ENCODE measurements around the gene PROP1. TPM values are rescaled to one million over a fixed set of nuclear protein-coding genes. Genes with fewer than 3 reads are reported as not detected.
"Not testable (repeated sequence)": the region's sequence is repeated elsewhere in the genome, so short reads cannot be mapped to it uniquely, and the experiment has no call there.

The PROP1 gene
- total and polyA plus RNA-seq, 4 donors, result not detected

- not testable (repeated sequence) for H3K9ac ChIP-seq (ENCODE audit: insufficient read depth in 1 of 2, low read length in 2 of 2); H3K27ac ChIP-seq (ENCODE audit: low read depth in 1 of 2, low read length in 1 of 2); H3K36me3 ChIP-seq (ENCODE audit: control insufficient read depth in 4 of 4, insufficient read depth in 4 of 4, low read length in 4 of 4); H3K4me1 ChIP-seq (ENCODE audit: control insufficient read depth in 5 of 5, insufficient read depth in 5 of 5, low read length in 5 of 5); ATAC-seq (ENCODE audit: insufficient read depth, low FRiP score); H3K27me3 ChIP-seq (ENCODE audit: control insufficient read depth in 3 of 3, insufficient read depth in 3 of 3, low read length in 2 of 3); H3K9me3 ChIP-seq (ENCODE audit: control insufficient read depth in 4 of 4, insufficient read depth in 3 of 4, low read length in 3 of 4)
- peak in 2 of 3 donors; percentile 20 to 21 for DNase-seq
- WGBS, 2 donors, result 6 to 14% methylated on average over 28 to 39 of the region's 66 CpGs
- H3K4me3 ChIP-seq, result peak overlapping the region; percentile 54
Measured at GRCh38 chr5:177943805-177944736, 52.0 kb downstream of the PROP1 start.

DNA sequence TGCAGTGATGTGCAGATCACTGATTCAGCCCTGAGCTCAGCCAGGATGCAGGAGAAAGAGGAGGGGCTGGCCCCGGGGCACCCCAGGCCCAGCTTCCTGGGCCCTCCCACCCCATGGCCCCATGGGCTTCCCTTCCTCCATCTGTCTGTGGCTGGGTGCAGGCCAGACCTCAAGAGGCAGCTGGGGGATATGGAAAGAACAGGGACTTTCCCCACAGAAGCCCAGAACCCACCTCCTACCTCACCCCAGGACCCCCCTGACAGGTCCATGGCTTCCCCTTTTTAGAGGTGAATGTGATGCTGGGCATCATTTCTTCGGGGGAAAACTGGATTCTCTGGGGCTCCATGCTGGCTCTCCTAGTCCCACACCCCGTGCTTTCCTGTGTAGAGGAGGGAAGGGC is 53.1 kb downstream of the PROP1 start:
- H3K27me3 ChIP-seq (ENCODE audit: control insufficient read depth in 3 of 3, insufficient read depth in 3 of 3, low read length in 2 of 3); H3K36me3 ChIP-seq (ENCODE audit: control insufficient read depth in 4 of 4, insufficient read depth in 4 of 4, low read length in 4 of 4); H3K4me1 ChIP-seq (ENCODE audit: control insufficient read depth in 5 of 5, insufficient read depth in 5 of 5, low read length in 5 of 5); H3K27ac ChIP-seq (ENCODE audit: low read depth in 1 of 2, low read length in 1 of 2); H3K9ac ChIP-seq (ENCODE audit: insufficient read depth in 1 of 2, low read length in 2 of 2); ATAC-seq (ENCODE audit: insufficient read depth, low FRiP score); H3K4me3 ChIP-seq; DNase-seq; H3K9me3 ChIP-seq (ENCODE audit: control insufficient read depth in 4 of 4, insufficient read depth in 3 of 4, low read length in 3 of 4): not testable (repeated sequence)
- 46 to 50% methylated on average over 2 of the region's 3 CpGs for whole genome bisulfite sequencing, 2 donors

Other genes with a start within 250 kb of the PROP1 start
- 10 to 100 TPM in 1 of 2 donors, not detected in 1; 14.4 TPM for gene FAM153A, start 213.3 kb downstream of the PROP1 start, total RNA-seq
- 1 to 10 TPM; 2.2 to 3.5 TPM for gene FAM153A, start 213.3 kb downstream of the PROP1 start, polyA plus RNA-seq
- gene N4BP3, start 117.3 kb upstream of the PROP1 start, total RNA-seq, result 10 to 100 TPM; 10.9 to 11.4 TPM
- 1 to 10 TPM; 6.1 to 6.3 TPM for gene N4BP3, start 117.3 kb upstream of the PROP1 start, polyA plus RNA-seq
- gene RMND5B, start 134.8 kb upstream of the PROP1 start, total RNA-seq, result 10 to 100 TPM; 24.4 to 46.1 TPM
- gene RMND5B, start 134.8 kb upstream of the PROP1 start, polyA plus RNA-seq, result 10 to 100 TPM; 33.6 to 38.7 TPM
- 100 to 1,000 TPM in 1 of 2 donors, 10 to 100 TPM in 1; 64.7 to 136 TPM for gene NHP2, start 157.6 kb upstream of the PROP1 start, total RNA-seq
- 100 to 1,000 TPM; 127 to 199 TPM for gene NHP2, start 157.6 kb upstream of the PROP1 start, polyA plus RNA-seq
- not detected for gene GMCL2, start 191.1 kb upstream of the PROP1 start, total RNA-seq
- gene GMCL2, start 191.1 kb upstream of the PROP1 start, polyA plus RNA-seq, result not detected
- gene HNRNPAB, start 208.3 kb upstream of the PROP1 start, total RNA-seq, result 100 to 1,000 TPM in 1 of 2 donors, 10 to 100 TPM in 1; 35.9 to 140 TPM
- gene HNRNPAB, start 208.3 kb upstream of the PROP1 start, polyA plus RNA-seq, result 100 to 1,000 TPM; 121 to 168 TPM
- 100 to 1,000 TPM in 1 of 2 donors, 10 to 100 TPM in 1; 99.6 to 100 TPM for gene PHYKPL, start 236.6 kb upstream of the PROP1 start, total RNA-seq
- gene PHYKPL, start 236.6 kb upstream of the PROP1 start, polyA plus RNA-seq, result 10 to 100 TPM; 49.7 to 52.0 TPM

Data from lung (tissue), 10 donors.